Body of pancreas (tissue), 4 donors: ENCODE results near the gene KCNK2.

Experiments used
- CTCF ChIP-seq, 7 experiments: fragments of 450-650 bp in 4 of 7; fragments of 200-600 bp in 3 of 7; sonication (generic) in 3 of 7; IDR thresholded peaks; one replicate each; pipeline ENCODE4 v1.5.1; 2016 to 2019; ENCODE audit warnings: antibody characterized with exemption in 7 of 7
- POLR2A ChIP-seq, 3 donors: fragments of 450-650 bp; IDR thresholded peaks; one replicate each; pipeline ENCODE4 v1.6.1; 2016; ENCODE audit warnings: antibody characterized with exemption in 3 of 3, mild to moderate bottlenecking in 2 of 3

GRCh38 chr1:215226757-215227156, 144.2 kb downstream of the KCNK2 start:
- no peak for TF ChIP-seq CTCF (IDR thresholded peaks at IDR 0.05)
- TF ChIP-seq POLR2A (IDR thresholded peaks at IDR 0.05), result no peak
